Esophagus squamous epithelium (tissue), 4 donors: ENCODE results near the gene DTWD1.

ENCODE experiments used
- CTCF ChIP-seq, 6 experiments: fragments of 450-650 bp in 4 of 6; fragments of 200-600 bp in 2 of 6; sonication (generic) in 2 of 6; IDR thresholded peaks; one replicate each; pipeline ENCODE4 v1.5.1; 2016 to 2019; ENCODE audit warnings: antibody characterized with exemption in 6 of 6, mild to moderate bottlenecking in 4 of 6, moderate library complexity in 4 of 6
- POLR2A ChIP-seq, 4 donors: fragments of 450-650 bp; IDR thresholded peaks; one replicate each; pipeline ENCODE4 v1.6.1; 2017; ENCODE audit warnings: antibody characterized with exemption in 4 of 4, mild to moderate bottlenecking in 4 of 4, moderate library complexity in 3 of 4

GRCh38 chr15:49619226-49619625, 1.6 kb upstream of the DTWD1 start:
- TF ChIP-seq CTCF (IDR thresholded peaks at IDR 0.05) (no peak), POLR2A (IDR thresholded peaks at IDR 0.05) (no peak)
